Astrocyte (in vitro differentiated cells and primary cell): Measurements from ENCODE around the gene WDR7. TPM values are rescaled to one million over a fixed set of nuclear protein-coding genes. Genes with fewer than 3 reads are reported as not detected.

Source experiments
- DNase-seq: peaks from one replicate; pipeline ENCODE4 v3.0.0-alpha.2; 2010; ENCODE audit warnings: low read depth
- FAIRE-seq: peaks from 2 replicates; lab custom pipeline; 2011; peaks lifted over from hg19 to GRCh38; lab: Jason Lieb, UNC
- H2AFZ ChIP-seq: 2 replicates; pipeline ENCODE4 v1.6.0; 2012; ENCODE audit warnings: low read depth, low read length, inconsistent platforms
- H3K27ac ChIP-seq: 2 replicates; pipeline ENCODE4 v1.5.1; 2011; ENCODE audit warnings: low read depth, low read length, inconsistent platforms
- H3K27me3 ChIP-seq: 2 replicates; pipeline ENCODE4 v1.6.0; 2011; ENCODE audit warnings: low read length, inconsistent platforms; ENCODE audit not compliant: insufficient read depth
- H3K36me3 ChIP-seq: 2 replicates; pipeline ENCODE4 v1.5.1; 2011; ENCODE audit warnings: low read length, inconsistent platforms; ENCODE audit not compliant: insufficient read depth
- H3K4me1 ChIP-seq: 2 replicates; pipeline ENCODE4 v1.5.1; 2011; ENCODE audit warnings: low read length, inconsistent platforms; ENCODE audit not compliant: insufficient read depth
- H3K4me2 ChIP-seq: 2 replicates; pipeline ENCODE4 v1.6.0; 2012; ENCODE audit warnings: low read length, inconsistent platforms
- H3K4me3 ChIP-seq: 2 replicates; pipeline ENCODE4 v1.5.1; 2011; ENCODE audit warnings: low read depth, mild to moderate bottlenecking, low read length, inconsistent platforms; ENCODE audit not compliant: insufficient read depth
- H3K79me2 ChIP-seq: 2 replicates; pipeline ENCODE4 v1.6.0; 2012; ENCODE audit warnings: mild to moderate bottlenecking, low read length, inconsistent platforms; ENCODE audit not compliant: insufficient read depth
- H3K9ac ChIP-seq: 2 replicates; pipeline ENCODE4 v1.6.0; 2012; ENCODE audit warnings: mild to moderate bottlenecking, low read length, inconsistent platforms
- H3K9me3 ChIP-seq: 2 replicates; pipeline ENCODE4 v1.5.1; 2012; ENCODE audit warnings: low read depth, mild to moderate bottlenecking, low read length, inconsistent platforms; ENCODE audit not compliant: insufficient read depth
- H4K20me1 ChIP-seq: 2 replicates; pipeline ENCODE4 v1.6.0; 2012; ENCODE audit warnings: low read length, inconsistent platforms; ENCODE audit not compliant: insufficient read depth
- H3K27ac Mint-ChIP-seq: one replicate; pipeline ENCODE4 v1.8.0; 2021; ENCODE audit warnings: mild to moderate bottlenecking, mixed read lengths; ENCODE audit not compliant: unreplicated experiment
- H3K27me3 Mint-ChIP-seq: one replicate; pipeline ENCODE4 v1.8.0; 2021; ENCODE audit warnings: low read depth, mixed read lengths; ENCODE audit not compliant: unreplicated experiment
- H3K36me3 Mint-ChIP-seq: one replicate; pipeline ENCODE4 v1.8.0; 2021; ENCODE audit warnings: low read depth, mixed read lengths; ENCODE audit not compliant: unreplicated experiment
- H3K4me1 Mint-ChIP-seq: one replicate; pipeline ENCODE4 v1.8.0; 2021; ENCODE audit warnings: low read depth, mixed read lengths; ENCODE audit not compliant: unreplicated experiment
- H3K4me3 Mint-ChIP-seq: one replicate; pipeline ENCODE4 v1.8.0; 2021; ENCODE audit warnings: mild to moderate bottlenecking, moderate library complexity, mixed read lengths; ENCODE audit not compliant: unreplicated experiment
- H3K9me3 Mint-ChIP-seq: one replicate; pipeline ENCODE4 v1.8.0; 2021; ENCODE audit warnings: mild to moderate bottlenecking, mixed read lengths; ENCODE audit not compliant: unreplicated experiment
- EZH2 ChIP-seq: IDR thresholded peaks from 2 replicates; pipeline ENCODE4 v1.6.1; 2012; ENCODE audit warnings: mild to moderate bottlenecking, low read length, inconsistent platforms; ENCODE audit not compliant: insufficient read depth
- total RNA-seq: library from RNA; stranded (reverse); gene quantifications from 2 replicates; pipeline ENCODE4 v1.2.1, GENCODE V29; 2021
- TF ChIP-seq, protein P1 (sequence below): IDR thresholded peaks from 2 replicates; pipeline ENCODE4 v1.5.1; 2011; ENCODE audit warnings: low read depth, mild to moderate bottlenecking, inconsistent platforms, low read length, moderate library complexity; ENCODE audit not compliant: insufficient read depth

WDR7 gene
- total RNA-seq, 1 donor from 2014 or later: 16.9 TPM

DNA sequence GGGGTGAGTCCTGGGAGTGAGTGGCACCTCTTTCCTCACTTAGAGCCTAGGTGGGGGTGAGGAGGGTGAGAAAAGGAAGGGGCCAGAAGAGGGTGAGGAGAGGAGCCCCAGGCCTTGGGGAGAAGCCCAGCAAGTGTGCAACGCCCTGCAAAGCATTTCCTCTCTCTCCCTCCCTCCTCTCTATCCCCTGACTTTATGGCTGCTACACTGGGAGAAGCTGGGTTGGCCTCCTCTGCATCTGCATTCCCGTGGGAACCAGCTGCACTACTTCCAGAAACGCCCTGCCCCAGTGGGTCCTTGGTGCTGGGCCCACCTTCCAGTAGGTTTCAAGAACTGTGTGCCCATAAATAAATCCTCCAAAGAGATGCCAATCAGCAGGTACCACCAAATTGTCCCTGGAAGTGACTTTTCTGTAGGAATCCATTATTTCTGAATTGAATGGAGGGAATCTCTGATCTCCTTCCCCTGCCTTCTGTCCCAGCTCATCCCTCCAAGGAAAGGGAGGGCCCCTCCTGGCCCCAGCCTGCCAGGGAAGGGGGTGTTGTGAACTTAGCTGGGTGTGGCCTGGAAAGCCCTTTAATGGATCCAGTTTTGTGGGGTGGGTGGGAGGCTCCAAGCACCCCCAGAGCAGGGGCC lies 400.0 kb downstream of the WDR7 start:
- no peaks in the 10 kb centered on the region for H3K36me3 Mint-ChIP-seq
- FAIRE-seq (no peak), DNase-seq (no peak)
- Histone ChIP-seq H3K9ac (no peak overlapping the region), H3K27ac (no peak overlapping the region), H3K4me1 (no peaks in the 10 kb centered on the region), H4K20me1 (no peaks in the 10 kb centered on the region), H3K4me3 (no peak overlapping the region), H3K27me3 (no peaks in the 10 kb centered on the region), H3K4me2 (no peak overlapping the region), H3K36me3 (no peaks in the 10 kb centered on the region), H2AFZ (no peak overlapping the region), H3K9me3 (peaks cover 2% of the 10 kb centered on the region), H3K79me2 (no peaks in the 10 kb centered on the region)
- H3K9me3 Mint-ChIP-seq: peaks cover 2% of the 10 kb centered on the region
- H3K4me3 Mint-ChIP-seq: no peak overlapping the region
- H3K4me1 Mint-ChIP-seq: peaks cover 2% of the 10 kb centered on the region
- peaks cover 8% of the 10 kb centered on the region for H3K27me3 Mint-ChIP-seq
- no peak overlapping the region for H3K27ac Mint-ChIP-seq
- no peak for TF ChIP-seq EZH2
- TF ChIP-seq, protein P1, sequence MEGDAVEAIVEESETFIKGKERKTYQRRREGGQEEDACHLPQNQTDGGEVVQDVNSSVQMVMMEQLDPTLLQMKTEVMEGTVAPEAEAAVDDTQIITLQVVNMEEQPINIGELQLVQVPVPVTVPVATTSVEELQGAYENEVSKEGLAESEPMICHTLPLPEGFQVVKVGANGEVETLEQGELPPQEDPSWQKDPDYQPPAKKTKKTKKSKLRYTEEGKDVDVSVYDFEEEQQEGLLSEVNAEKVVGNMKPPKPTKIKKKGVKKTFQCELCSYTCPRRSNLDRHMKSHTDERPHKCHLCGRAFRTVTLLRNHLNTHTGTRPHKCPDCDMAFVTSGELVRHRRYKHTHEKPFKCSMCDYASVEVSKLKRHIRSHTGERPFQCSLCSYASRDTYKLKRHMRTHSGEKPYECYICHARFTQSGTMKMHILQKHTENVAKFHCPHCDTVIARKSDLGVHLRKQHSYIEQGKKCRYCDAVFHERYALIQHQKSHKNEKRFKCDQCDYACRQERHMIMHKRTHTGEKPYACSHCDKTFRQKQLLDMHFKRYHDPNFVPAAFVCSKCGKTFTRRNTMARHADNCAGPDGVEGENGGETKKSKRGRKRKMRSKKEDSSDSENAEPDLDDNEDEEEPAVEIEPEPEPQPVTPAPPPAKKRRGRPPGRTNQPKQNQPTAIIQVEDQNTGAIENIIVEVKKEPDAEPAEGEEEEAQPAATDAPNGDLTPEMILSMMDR: no peak

DNA sequence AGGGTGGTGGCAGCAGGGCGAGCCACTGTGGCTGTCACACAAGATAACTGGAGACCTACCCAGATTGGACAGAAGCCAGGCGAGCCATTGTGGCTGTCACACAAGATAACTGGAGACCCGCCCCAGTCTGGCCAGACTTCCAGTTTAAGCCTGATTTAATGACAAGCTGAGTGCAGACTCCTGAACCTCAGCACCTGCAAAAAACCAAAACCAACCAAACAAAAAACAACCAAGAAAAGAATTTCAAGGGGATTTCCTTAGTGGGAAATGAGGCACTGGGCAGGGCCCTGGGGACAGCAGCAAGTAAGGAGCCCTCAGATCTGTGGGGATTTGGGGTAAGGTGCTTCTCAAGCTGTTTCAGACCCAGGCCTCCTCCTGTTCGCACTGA lies 400.5 kb downstream of the WDR7 start:
- TF ChIP-seq, protein P1: no peak
- TF ChIP-seq EZH2: no peak
- H3K9me3 Mint-ChIP-seq: peaks cover 2% of the 10 kb centered on the region
- H3K79me2 ChIP-seq: no peaks in the 10 kb centered on the region
- H3K4me3 Mint-ChIP-seq: no peak overlapping the region
- H3K27ac Mint-ChIP-seq: no peak overlapping the region
- peaks cover 2% of the 10 kb centered on the region for H3K9me3 ChIP-seq
- no peak overlapping the region for H3K27ac ChIP-seq
- no peak overlapping the region for H3K4me2 ChIP-seq
- FAIRE-seq (no peak), DNase-seq (no peak)
- peaks cover 8% of the 10 kb centered on the region for H3K27me3 Mint-ChIP-seq
- no peak overlapping the region for H3K4me3 ChIP-seq
- peaks cover 2% of the 10 kb centered on the region for H3K4me1 Mint-ChIP-seq
- no peaks in the 10 kb centered on the region for H3K36me3 Mint-ChIP-seq
- no peak overlapping the region for H2AFZ ChIP-seq
- no peak overlapping the region for H3K9ac ChIP-seq
- H3K4me1 ChIP-seq: no peaks in the 10 kb centered on the region
- no peaks in the 10 kb centered on the region for H3K36me3 ChIP-seq
- H3K27me3 ChIP-seq: no peaks in the 10 kb centered on the region
- H4K20me1 ChIP-seq: no peaks in the 10 kb centered on the region

DNA sequence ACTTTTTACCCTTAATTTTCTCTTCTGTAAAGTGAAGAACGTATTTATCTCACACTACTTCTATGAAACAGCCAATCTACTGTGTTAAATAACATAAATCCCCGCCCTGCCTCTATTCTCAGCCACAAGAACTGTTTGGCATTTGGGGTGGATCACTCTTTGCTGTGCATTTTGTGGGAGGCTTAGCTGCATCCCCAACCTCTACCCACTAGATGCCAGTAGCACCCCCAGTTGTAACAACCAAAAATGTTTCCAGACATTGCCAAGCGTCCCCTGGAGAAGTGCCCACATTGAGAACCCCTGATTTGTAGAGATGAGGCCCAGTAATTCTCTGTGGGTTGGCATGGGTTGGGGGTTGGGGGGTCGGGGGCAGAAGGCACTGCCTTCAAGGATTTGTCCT lies 401.0 kb downstream of the WDR7 start:
- H3K9me3 Mint-ChIP-seq: peaks cover 2% of the 10 kb centered on the region
- Histone ChIP-seq H3K4me1 (no peaks in the 10 kb centered on the region), H3K79me2 (no peaks in the 10 kb centered on the region), H3K9me3 (peaks cover 2% of the 10 kb centered on the region), H3K4me3 (no peak overlapping the region), H4K20me1 (no peaks in the 10 kb centered on the region), H3K9ac (no peak overlapping the region), H3K27ac (no peak overlapping the region), H3K4me2 (no peak overlapping the region), H2AFZ (no peak overlapping the region), H3K27me3 (no peaks in the 10 kb centered on the region), H3K36me3 (no peaks in the 10 kb centered on the region)
- peaks cover 2% of the 10 kb centered on the region for H3K4me1 Mint-ChIP-seq
- H3K36me3 Mint-ChIP-seq: no peaks in the 10 kb centered on the region
- H3K4me3 Mint-ChIP-seq: no peak overlapping the region
- FAIRE-seq: no peak
- peaks cover 8% of the 10 kb centered on the region for H3K27me3 Mint-ChIP-seq
- H3K27ac Mint-ChIP-seq: no peak overlapping the region
- TF ChIP-seq EZH2: no peak
- TF ChIP-seq, protein P1: no peak
- no peak for DNase-seq
